Thyroid gland (tissue), 4 donors: ENCODE measurements around the gene RSPO1.

Experiments used
- POLR2A ChIP-seq, 2 donors: fragments of 450-650 bp; IDR thresholded peaks; one replicate each; pipeline ENCODE4 v1.6.1; 2017; ENCODE audit warnings: antibody characterized with exemption in 2 of 2, mild to moderate bottlenecking in 2 of 2, moderate library complexity in 1 of 2
- TF ChIP-seq, protein P1 (sequence below), 6 experiments: fragments of 200-600 bp in 3 of 6; fragments of 450-650 bp in 3 of 6; sonication (generic) in 3 of 6; IDR thresholded peaks; one replicate each; pipeline ENCODE4 v1.5.1; 2016 to 2019; ENCODE audit warnings: antibody characterized with exemption in 6 of 6, mild to moderate bottlenecking in 2 of 6, inconsistent platforms in 1 of 6, moderate library complexity in 1 of 6

DNA sequence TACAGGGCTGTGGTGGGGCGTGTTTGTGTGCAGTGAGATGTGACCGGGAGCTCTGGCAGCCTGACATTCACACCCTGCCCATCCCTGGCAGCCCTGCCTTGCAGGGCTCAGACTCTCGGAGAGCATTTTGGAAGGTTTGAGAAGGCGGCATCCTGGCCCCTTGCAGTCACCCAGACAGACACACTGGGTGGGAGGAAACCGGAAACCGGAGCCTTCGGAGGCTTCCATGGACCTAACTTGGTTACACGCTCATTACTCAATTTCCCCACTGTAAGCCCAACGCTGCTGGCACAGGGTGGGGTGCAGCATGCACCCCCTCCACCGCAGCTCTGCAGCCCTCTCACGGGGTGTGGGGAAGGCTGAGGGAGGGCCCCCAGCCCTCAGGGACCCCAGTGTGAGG is 22.2 kb upstream of the RSPO1 start:
- TF ChIP-seq, protein P1, sequence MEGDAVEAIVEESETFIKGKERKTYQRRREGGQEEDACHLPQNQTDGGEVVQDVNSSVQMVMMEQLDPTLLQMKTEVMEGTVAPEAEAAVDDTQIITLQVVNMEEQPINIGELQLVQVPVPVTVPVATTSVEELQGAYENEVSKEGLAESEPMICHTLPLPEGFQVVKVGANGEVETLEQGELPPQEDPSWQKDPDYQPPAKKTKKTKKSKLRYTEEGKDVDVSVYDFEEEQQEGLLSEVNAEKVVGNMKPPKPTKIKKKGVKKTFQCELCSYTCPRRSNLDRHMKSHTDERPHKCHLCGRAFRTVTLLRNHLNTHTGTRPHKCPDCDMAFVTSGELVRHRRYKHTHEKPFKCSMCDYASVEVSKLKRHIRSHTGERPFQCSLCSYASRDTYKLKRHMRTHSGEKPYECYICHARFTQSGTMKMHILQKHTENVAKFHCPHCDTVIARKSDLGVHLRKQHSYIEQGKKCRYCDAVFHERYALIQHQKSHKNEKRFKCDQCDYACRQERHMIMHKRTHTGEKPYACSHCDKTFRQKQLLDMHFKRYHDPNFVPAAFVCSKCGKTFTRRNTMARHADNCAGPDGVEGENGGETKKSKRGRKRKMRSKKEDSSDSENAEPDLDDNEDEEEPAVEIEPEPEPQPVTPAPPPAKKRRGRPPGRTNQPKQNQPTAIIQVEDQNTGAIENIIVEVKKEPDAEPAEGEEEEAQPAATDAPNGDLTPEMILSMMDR (IDR thresholded peaks at IDR 0.05) = no peak
- TF ChIP-seq POLR2A (IDR thresholded peaks at IDR 0.05) = no peak
